ENCODE results near the gene CAPN13.

Gene CAPN13

DNA sequence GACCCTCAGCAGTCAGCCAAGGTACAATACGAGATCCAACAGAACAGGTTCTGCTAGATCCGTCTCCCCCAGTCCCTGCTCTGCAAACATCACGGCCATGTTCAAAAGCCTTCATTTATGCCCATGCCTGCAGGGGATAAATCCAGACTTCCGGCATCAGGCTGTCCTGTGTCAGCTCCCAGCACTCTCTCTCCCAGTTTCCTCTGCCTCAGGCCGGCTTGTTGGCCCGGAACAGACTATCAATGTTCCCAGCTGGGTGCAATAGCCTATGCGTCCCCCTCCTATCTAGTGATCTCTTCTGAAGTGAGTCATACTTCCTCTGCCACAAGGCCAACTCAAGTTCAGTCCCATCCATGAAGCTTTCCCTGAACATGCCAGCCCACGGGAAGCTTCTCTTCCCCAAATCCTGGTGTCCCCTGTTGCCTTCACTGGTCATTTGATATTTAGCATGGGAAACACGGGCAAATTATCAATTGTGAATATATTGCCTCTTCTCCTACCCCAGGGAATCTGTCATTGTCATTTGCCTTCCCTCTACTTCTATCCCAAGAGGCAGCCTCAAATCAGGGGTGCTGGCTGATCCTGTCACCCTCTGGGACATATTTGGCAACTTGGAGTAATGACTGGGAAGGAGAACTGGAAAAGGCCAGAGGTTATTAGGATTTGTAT, 51.1 kb downstream of the CAPN13 start:
- TF ChIP-seq SIN3A (IDR thresholded peaks at IDR 0.05; ENCODE audit: borderline replicate concordance, insufficient read depth, low read length) (no peak), TAF1 (IDR thresholded peaks at IDR 0.05; ENCODE audit: borderline replicate concordance, insufficient read depth, low read length) (no peak), REST (IDR thresholded peaks at IDR 0.05; ENCODE audit: insufficient read depth in 1 of 2, low read depth in 2 of 2, low read length in 2 of 2) (no peak), POLR2AphosphoS5 (IDR thresholded peaks at IDR 0.05; ENCODE audit: low read depth, low read length) (no peak), FOXP2 (optimal IDR thresholded peaks at IDR 0.05; ENCODE audit: borderline replicate concordance, extremely low read depth, extremely low read length, insufficient read depth) (no peak)

DNA sequence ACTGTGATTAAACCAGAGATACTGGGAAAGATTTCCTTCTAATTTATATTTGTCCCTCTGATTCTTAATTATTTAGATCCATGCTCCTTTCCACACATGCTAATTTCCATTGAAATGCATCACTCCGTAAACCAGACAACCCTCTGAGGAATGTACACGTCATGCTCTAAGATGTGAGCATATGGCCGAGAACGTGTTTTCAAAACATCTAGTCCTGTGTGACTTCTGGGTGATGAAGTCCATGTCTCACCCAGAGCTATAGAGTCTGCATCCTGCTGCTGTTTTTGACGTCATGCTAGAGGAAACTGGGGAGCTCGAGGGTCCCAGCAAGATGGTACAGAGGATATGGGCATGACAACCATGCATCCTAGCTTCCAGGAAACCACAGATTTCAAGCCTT, 53.6 kb downstream of the CAPN13 start:
- no peak for TF ChIP-seq SIN3A (IDR thresholded peaks at IDR 0.05; ENCODE audit: borderline replicate concordance, insufficient read depth, low read length)
- TF ChIP-seq POLR2AphosphoS5 (IDR thresholded peaks at IDR 0.05; ENCODE audit: low read depth, low read length): no peak
- no peak for TF ChIP-seq REST (IDR thresholded peaks at IDR 0.05; ENCODE audit: insufficient read depth in 1 of 2, low read depth in 2 of 2, low read length in 2 of 2)

DNA sequence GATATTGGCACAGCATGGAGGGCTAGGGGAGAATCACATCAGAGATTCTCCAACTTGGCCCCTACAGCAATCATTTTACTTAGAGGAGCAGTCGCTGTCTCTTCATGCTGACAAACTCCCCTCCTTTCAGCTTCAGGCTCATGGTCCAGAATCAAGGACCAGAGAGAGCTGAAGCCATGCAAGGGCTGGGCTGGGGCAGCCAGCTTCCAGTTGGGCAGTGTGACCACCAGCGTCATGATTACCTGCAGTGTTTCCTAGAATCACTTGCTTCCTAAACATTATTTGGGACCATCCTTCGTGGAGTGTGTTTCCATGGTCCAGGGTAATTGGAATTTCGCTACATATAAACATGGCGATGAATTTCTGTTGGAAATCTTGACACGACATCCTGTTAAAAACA, 54.4 kb downstream of the CAPN13 start:
- TF ChIP-seq SIN3A (IDR thresholded peaks at IDR 0.05; ENCODE audit: borderline replicate concordance, insufficient read depth, low read length) (no peak), REST (IDR thresholded peaks at IDR 0.05; ENCODE audit: insufficient read depth in 1 of 2, low read depth in 2 of 2, low read length in 2 of 2) (no peak), TAF1 (IDR thresholded peaks at IDR 0.05; ENCODE audit: borderline replicate concordance, insufficient read depth, low read length) (no peak), FOXP2 (optimal IDR thresholded peaks at IDR 0.05; ENCODE audit: borderline replicate concordance, extremely low read depth, extremely low read length, insufficient read depth) (no peak), POLR2AphosphoS5 (IDR thresholded peaks at IDR 0.05; ENCODE audit: low read depth, low read length) (no peak)

GRCh38 chr2:30747206-30747605, 60.0 kb downstream of the CAPN13 start:
- no peak for TF ChIP-seq FOXP2 (optimal IDR thresholded peaks at IDR 0.05; ENCODE audit: borderline replicate concordance, extremely low read depth, extremely low read length, insufficient read depth)
- TF ChIP-seq REST (IDR thresholded peaks at IDR 0.05; ENCODE audit: insufficient read depth in 1 of 2, low read depth in 2 of 2, low read length in 2 of 2): no peak
- TF ChIP-seq TAF1 (IDR thresholded peaks at IDR 0.05; ENCODE audit: borderline replicate concordance, insufficient read depth, low read length): no peak
- TF ChIP-seq POLR2AphosphoS5 (IDR thresholded peaks at IDR 0.05; ENCODE audit: low read depth, low read length): no peak
- no peak for TF ChIP-seq SIN3A (IDR thresholded peaks at IDR 0.05; ENCODE audit: borderline replicate concordance, insufficient read depth, low read length)

DNA sequence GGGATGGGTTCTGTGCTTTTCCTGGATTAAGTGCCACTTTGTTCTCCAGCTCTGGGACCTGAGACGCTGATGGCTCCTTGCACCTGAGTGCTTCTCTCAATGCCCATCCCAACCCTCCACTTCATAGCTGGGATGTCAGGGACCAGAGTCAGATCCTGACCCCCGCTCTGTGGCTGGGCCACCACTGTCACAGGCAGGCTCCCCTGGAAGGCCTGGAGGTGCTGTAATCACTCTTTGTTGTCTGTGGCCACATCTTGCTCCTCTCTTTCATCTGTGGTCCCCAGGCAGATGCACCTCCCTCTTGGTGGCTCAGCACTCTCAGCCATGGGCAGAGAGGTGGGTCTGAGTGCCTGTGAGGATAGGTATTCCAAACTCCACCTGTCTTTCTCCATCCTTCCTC, 62.4 kb downstream of the CAPN13 start:
- TF ChIP-seq POLR2AphosphoS5 (IDR thresholded peaks at IDR 0.05; ENCODE audit: low read depth, low read length) (no peak), FOXP2 (optimal IDR thresholded peaks at IDR 0.05; ENCODE audit: borderline replicate concordance, extremely low read depth, extremely low read length, insufficient read depth) (no peak), REST (IDR thresholded peaks at IDR 0.05; ENCODE audit: insufficient read depth in 1 of 2, low read depth in 2 of 2, low read length in 2 of 2) (no peak), TAF1 (IDR thresholded peaks at IDR 0.05; ENCODE audit: borderline replicate concordance, insufficient read depth, low read length) (no peak), SIN3A (IDR thresholded peaks at IDR 0.05; ENCODE audit: borderline replicate concordance, insufficient read depth, low read length) (no peak)

All from PFSK-1 (cell line).